Cardiac muscle cell (in vitro differentiated cells and primary cell): Measurements from ENCODE around the gene TMEM235. TPM values are rescaled to one million over a fixed set of nuclear protein-coding genes. Genes with fewer than 3 reads are reported as not detected.

ENCODE experiments used
- DNase-seq, 2 donors: peaks; one replicate each; pipeline versions ENCODE4 v3.0.0 to v3.0.0-alpha.2; 2010 to 2017; ENCODE audit warnings: low read depth in 1 of 2, low spot score in 1 of 2
- H3K27ac ChIP-seq: fragments of 200-600 bp; sonication (generic); 2 replicates; pipeline ENCODE4 v1.5.1; 2016
- H3K27me3 ChIP-seq: fragments of 200-600 bp; sonication (generic); 2 replicates; pipeline ENCODE4 v1.6.0; 2016; ENCODE audit warnings: control low read depth
- H3K36me3 ChIP-seq: fragments of 200-600 bp; sonication (generic); 2 replicates; pipeline ENCODE4 v1.5.1; 2016; ENCODE audit warnings: control low read depth
- H3K4me1 ChIP-seq: fragments of 200-600 bp; sonication (generic); 2 replicates; pipeline ENCODE4 v1.8.1; 2017; ENCODE audit warnings: low read depth, mild to moderate bottlenecking, mixed run types
- H3K4me3 ChIP-seq: fragments of 200-600 bp; sonication (generic); 2 replicates; pipeline ENCODE4 v1.5.1; 2016; ENCODE audit warnings: mild to moderate bottlenecking
- H3K9me3 ChIP-seq: fragments of 200-600 bp; sonication (generic); 2 replicates; pipeline ENCODE4 v1.5.1; 2017; ENCODE audit warnings: low read depth, mild to moderate bottlenecking, control low read depth
- CTCF ChIP-seq: IDR thresholded peaks from 2 replicates; pipeline ENCODE4 v1.5.1; 2012; ENCODE audit warnings: low read depth, mild to moderate bottlenecking, low read length
- polyA plus RNA-seq: library from polyadenylated mRNA; unstranded; fragments of >200 nt; fragmentation: Nextera tagmentation; extraction: Ambion mirVana; gene quantifications from 2 replicates; pipeline ENCODE4 v1.2.1, GENCODE V29; 2016
- total RNA-seq: library from RNA; depleted of rRNA; stranded (reverse); fragments of >200 nt; gene quantifications from 2 replicates; pipeline ENCODE4 v1.2.3, GENCODE V29; 2016

Gene TMEM235
- total and polyA plus RNA-seq, 2 experiments from 2014 or later: 2.0 to 2.3 TPM

- no peak for TF ChIP-seq CTCF
- no peaks in the 10 kb centered on the region for H3K9me3 ChIP-seq
- peaks cover 32% of the 10 kb centered on the region for H3K27me3 ChIP-seq
- no peak for DNase-seq
- no peaks in the 10 kb centered on the region for H3K36me3 ChIP-seq
- H3K4me1 ChIP-seq: no peaks in the 10 kb centered on the region
- H3K27ac ChIP-seq: no peak overlapping the region
- H3K4me3 ChIP-seq: no peak overlapping the region
Measured at GRCh38 chr17:78226759-78227454, 4.5 kb upstream of the TMEM235 start.

GRCh38 chr17:78227455-78227916 is 3.9 kb upstream of the TMEM235 start:
- Histone ChIP-seq H3K4me1 (no peaks in the 10 kb centered on the region), H3K9me3 (no peaks in the 10 kb centered on the region), H3K27ac (no peak overlapping the region), H3K27me3 (peaks cover 37% of the 10 kb centered on the region), H3K36me3 (no peaks in the 10 kb centered on the region), H3K4me3 (no peak overlapping the region)
- no peak for TF ChIP-seq CTCF
- no peak for DNase-seq

GRCh38 chr17:78228176-78228575 is 3.3 kb upstream of the TMEM235 start:
- no peak overlapping the region for H3K27ac ChIP-seq
- no peaks in the 10 kb centered on the region for H3K9me3 ChIP-seq
- no peaks in the 10 kb centered on the region for H3K36me3 ChIP-seq
- peaks cover 44% of the 10 kb centered on the region for H3K27me3 ChIP-seq
- no peak for DNase-seq
- H3K4me1 ChIP-seq: no peaks in the 10 kb centered on the region
- H3K4me3 ChIP-seq: no peak overlapping the region
- TF ChIP-seq CTCF: no peak

- no peak for TF ChIP-seq CTCF
Measured at GRCh38 chr17:78230252-78230962, 1.0 kb upstream of the TMEM235 start.

GRCh38 chr17:78231991-78232858 is 794 bp downstream of the TMEM235 start:
- H3K27ac ChIP-seq: no peak overlapping the region
- H3K4me1 ChIP-seq: no peaks in the 10 kb centered on the region
- peak in 1 of 2 donors; percentile 52 for DNase-seq
- H3K27me3 ChIP-seq: peaks cover 42% of the 10 kb centered on the region
- H3K36me3 ChIP-seq: no peaks in the 10 kb centered on the region
- H3K9me3 ChIP-seq: no peaks in the 10 kb centered on the region
- no peak for TF ChIP-seq CTCF
- H3K4me3 ChIP-seq: peak overlapping the region; percentile 23

More at GRCh38 chr17:78230252-78230962, 1.0 kb upstream of the TMEM235 start:
- H3K4me1 ChIP-seq: no peaks in the 10 kb centered on the region
- peaks cover 44% of the 10 kb centered on the region for H3K27me3 ChIP-seq
- H3K4me3 ChIP-seq: no peak overlapping the region
- H3K27ac ChIP-seq: no peak overlapping the region
- no peaks in the 10 kb centered on the region for H3K36me3 ChIP-seq
- no peak for DNase-seq
- H3K9me3 ChIP-seq: no peaks in the 10 kb centered on the region
